Vagina (tissue), 2 donors: ENCODE measurements around the gene VPS33B.

ENCODE experiments used
- POLR2A ChIP-seq, 2 donors: fragments of 450-650 bp; IDR thresholded peaks; one replicate each; pipeline ENCODE4 v1.6.1; 2017; ENCODE audit warnings: antibody characterized with exemption in 2 of 2, mild to moderate bottlenecking in 2 of 2, moderate library complexity in 2 of 2
- TF ChIP-seq, protein P1 (sequence below), 3 experiments: fragments of 450-650 bp in 2 of 3; fragments of 200-600 bp in 1 of 3; sonication (generic) in 1 of 3; IDR thresholded peaks; one replicate each; pipeline ENCODE4 v1.5.1; 2017 to 2019; ENCODE audit warnings: antibody characterized with exemption in 3 of 3, mild to moderate bottlenecking in 2 of 3, moderate library complexity in 2 of 3

GRCh38 chr15:90991587-90992285 is 30.7 kb downstream of the VPS33B start:
- TF ChIP-seq POLR2A (IDR thresholded peaks at IDR 0.05): no peak
- TF ChIP-seq, protein P1, sequence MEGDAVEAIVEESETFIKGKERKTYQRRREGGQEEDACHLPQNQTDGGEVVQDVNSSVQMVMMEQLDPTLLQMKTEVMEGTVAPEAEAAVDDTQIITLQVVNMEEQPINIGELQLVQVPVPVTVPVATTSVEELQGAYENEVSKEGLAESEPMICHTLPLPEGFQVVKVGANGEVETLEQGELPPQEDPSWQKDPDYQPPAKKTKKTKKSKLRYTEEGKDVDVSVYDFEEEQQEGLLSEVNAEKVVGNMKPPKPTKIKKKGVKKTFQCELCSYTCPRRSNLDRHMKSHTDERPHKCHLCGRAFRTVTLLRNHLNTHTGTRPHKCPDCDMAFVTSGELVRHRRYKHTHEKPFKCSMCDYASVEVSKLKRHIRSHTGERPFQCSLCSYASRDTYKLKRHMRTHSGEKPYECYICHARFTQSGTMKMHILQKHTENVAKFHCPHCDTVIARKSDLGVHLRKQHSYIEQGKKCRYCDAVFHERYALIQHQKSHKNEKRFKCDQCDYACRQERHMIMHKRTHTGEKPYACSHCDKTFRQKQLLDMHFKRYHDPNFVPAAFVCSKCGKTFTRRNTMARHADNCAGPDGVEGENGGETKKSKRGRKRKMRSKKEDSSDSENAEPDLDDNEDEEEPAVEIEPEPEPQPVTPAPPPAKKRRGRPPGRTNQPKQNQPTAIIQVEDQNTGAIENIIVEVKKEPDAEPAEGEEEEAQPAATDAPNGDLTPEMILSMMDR (IDR thresholded peaks at IDR 0.05): no peak
